Naive B cell (primary cell): ENCODE measurements around the gene HIKESHI. TPM values are rescaled to one million over a fixed set of nuclear protein-coding genes. Genes with fewer than 3 reads are reported as not detected.
A peak's percentile ranks its signal among the peaks of the same experiment; 100 is the strongest.
"Not testable (repeated sequence)": the region's sequence is repeated elsewhere in the genome, so short reads cannot be mapped to it uniquely, and the experiment has no call there.

Source experiments
- ATAC-seq, 2 donors: fragments of 150-1000 bp; cut with Tn5 transposase; 2 replicates each; pipeline ENCODE4 v1.10.0; 2021; ENCODE audit warnings: low read depth in 2 of 2, mild to moderate bottlenecking in 2 of 2, moderate library complexity in 2 of 2
- DNase-seq: peaks from one replicate; pipeline ENCODE4 v3.0.0; 2022
- H3K27ac Mint-ChIP-seq, 6 donors: one replicate each; pipeline ENCODE4 v1.8.0; 2020 to 2022; ENCODE audit warnings: mild to moderate bottlenecking in 6 of 6, mixed read lengths in 6 of 6, moderate library complexity in 5 of 6, inconsistent platforms in 2 of 6
- H3K27me3 Mint-ChIP-seq, 3 donors: one replicate each; pipeline ENCODE4 v1.8.0; 2021 to 2022; ENCODE audit warnings: mixed read lengths in 3 of 3, mild to moderate bottlenecking in 1 of 3
- H3K36me3 Mint-ChIP-seq, 2 donors: one replicate each; pipeline ENCODE4 v1.8.0; 2020 to 2022; ENCODE audit warnings: mixed read lengths in 2 of 2, inconsistent platforms in 1 of 2, mild to moderate bottlenecking in 1 of 2
- H3K4me1 Mint-ChIP-seq, 3 donors: one replicate each; pipeline ENCODE4 v1.8.0; 2020 to 2022; ENCODE audit warnings: mixed read lengths in 3 of 3, inconsistent platforms in 1 of 3, mild to moderate bottlenecking in 1 of 3, moderate library complexity in 1 of 3
- H3K4me3 Mint-ChIP-seq, 8 donors: one replicate each; pipeline ENCODE4 v1.8.0; 2020 to 2022; ENCODE audit warnings: mild to moderate bottlenecking in 8 of 8, mixed read lengths in 8 of 8, moderate library complexity in 8 of 8, inconsistent platforms in 2 of 8
- H3K9me3 Mint-ChIP-seq, 7 donors: one replicate each; pipeline ENCODE4 v1.8.0; 2020 to 2022; ENCODE audit warnings: mixed read lengths in 7 of 7, mild to moderate bottlenecking in 5 of 7, inconsistent platforms in 2 of 7, moderate library complexity in 1 of 7
- polyA plus RNA-seq, 6 donors: library from polyadenylated mRNA; unstranded; fragments of 300-500 nt; fragmentation: Illumina TruSeq; gene quantifications; one replicate each; pipeline ENCODE4 v1.2.3, GENCODE V29; 2021; ENCODE audit warnings: low read depth in 6 of 6

Gene HIKESHI
- polyA plus RNA-seq, 6 donors from 2014 or later, result 62.8 to 105 (median 76.9) TPM

DNA sequence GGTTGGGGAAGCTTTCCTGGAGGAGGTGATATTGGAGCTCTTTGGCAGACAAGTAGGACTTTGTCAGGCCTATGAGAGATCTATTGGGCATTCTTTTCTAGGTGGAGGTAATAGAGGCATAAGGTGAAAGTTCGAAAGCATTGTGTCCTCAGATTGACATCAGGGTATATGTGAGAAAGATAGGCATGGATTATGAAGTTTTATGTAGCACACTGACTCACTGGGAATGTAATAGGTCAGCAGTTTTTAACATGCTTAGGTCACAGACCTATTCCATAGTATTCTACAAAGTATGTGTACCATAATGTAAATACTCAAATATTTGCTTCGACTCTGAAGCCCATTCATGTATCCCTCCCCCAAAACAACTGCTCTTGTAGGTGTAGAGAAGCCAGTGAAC lies 11.8 kb downstream of the HIKESHI start:
- DNase-seq (no peak), ATAC-seq (no peak)
- Mint-ChIP-seq H3K4me1 (peaks cover 12 to 18% (median 14%) of the 10 kb centered on the region in 3 donors), H3K4me3 (no peak overlapping the region), H3K27me3 (no peaks in the 10 kb centered on the region), H3K9me3 (no peaks in the 10 kb centered on the region), H3K27ac (no peak overlapping the region), H3K36me3 (peaks cover 17 to 24% of the 10 kb centered on the region in 2 donors)

DNA sequence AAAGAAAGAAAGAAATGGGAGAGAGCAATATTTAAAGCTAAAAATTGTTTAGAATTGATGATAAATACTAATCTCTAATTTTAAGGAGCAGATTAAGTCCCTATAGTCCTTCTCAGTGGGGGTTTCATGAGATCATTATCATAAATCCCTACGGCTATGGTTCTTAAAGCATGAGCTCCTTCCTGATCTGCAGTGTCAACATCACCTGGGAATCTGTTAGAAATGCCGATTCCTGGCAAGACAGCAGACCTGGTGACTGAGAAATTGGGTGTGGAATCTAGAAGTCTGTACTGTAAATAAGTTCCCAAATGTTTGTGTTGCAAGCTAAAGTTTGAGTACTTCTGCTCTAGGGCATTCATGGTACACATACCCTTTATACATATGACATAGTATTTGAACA lies 12.6 kb downstream of the HIKESHI start:
- H3K4me1 Mint-ChIP-seq, result peaks cover 12 to 14% (median 14%) of the 10 kb centered on the region in 3 donors
- no peak overlapping the region for H3K4me3 Mint-ChIP-seq
- ATAC-seq (no peak), DNase-seq (no peak)
- no peak overlapping the region for H3K27ac Mint-ChIP-seq
- peaks cover 19 to 24% of the 10 kb centered on the region in 2 donors for H3K36me3 Mint-ChIP-seq
- no peaks in the 10 kb centered on the region for H3K27me3 Mint-ChIP-seq
- no peaks in the 10 kb centered on the region for H3K9me3 Mint-ChIP-seq

DNA sequence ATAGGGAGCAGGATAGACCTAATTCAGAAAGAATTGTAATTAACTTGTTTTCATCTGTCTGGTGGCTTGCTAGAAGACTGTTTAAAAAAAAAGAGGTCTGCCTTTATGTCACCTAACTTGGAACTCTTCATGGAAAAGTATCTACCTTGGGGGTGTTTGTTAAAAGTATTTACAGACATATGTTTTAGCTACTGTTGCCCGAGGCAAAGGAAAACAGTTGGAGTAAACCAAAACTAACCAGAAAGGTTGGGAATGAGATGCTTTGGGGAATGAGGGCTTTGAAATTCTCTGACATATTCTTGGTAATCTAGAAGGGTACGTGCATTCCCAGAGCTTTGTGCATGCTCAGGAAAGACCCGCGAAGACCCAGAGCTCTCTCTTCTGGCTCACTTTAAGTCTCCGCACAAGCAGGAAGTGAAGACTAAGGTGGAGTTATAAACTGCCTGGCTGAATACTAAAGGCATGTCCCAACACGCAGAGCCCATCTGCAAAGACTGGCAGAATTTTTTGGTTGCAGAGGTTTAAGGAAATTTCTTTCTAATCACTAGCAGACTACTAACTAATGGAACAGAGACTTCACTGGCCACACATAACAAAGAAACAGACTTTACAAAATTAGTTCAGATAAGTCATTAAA lies 33.2 kb downstream of the HIKESHI start:
- H3K9me3 Mint-ChIP-seq, result peaks cover 0 to 2% (median 0%) of the 10 kb centered on the region in 7 donors
- peak overlapping the region in 1 of 6 donors; percentile 65 for H3K27ac Mint-ChIP-seq
- peaks cover 10 to 34% of the 10 kb centered on the region in 2 donors for H3K36me3 Mint-ChIP-seq
- ATAC-seq, result no peak
- H3K27me3 Mint-ChIP-seq, result no peaks in the 10 kb centered on the region
- no peaks in the 10 kb centered on the region for H3K4me1 Mint-ChIP-seq
- DNase-seq, result no peak
- peak overlapping the region in 1 of 8 donors; percentile 12 for H3K4me3 Mint-ChIP-seq

DNA sequence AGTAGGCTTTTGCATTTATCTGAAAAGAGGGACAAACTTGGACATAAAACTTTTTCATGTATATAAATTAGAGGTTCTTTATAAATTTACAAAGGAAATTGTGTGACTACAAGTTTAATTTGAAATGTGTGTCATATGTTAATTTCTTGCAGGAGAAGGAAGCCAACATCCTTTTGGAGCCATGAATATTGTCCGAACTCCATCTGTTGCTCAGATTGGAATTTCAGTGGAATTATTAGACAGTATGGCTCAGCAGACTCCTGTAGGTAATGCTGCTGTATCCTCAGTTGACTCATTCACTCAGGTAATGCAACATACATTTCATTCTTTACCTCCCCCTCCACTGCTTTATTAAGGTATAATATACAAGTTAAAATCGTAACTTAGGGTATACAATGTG lies 35.2 kb downstream of the HIKESHI start:
- Mint-ChIP-seq H3K4me3 (no peak overlapping the region), H3K27me3 (no peaks in the 10 kb centered on the region), H3K27ac (no peak overlapping the region), H3K9me3 (peaks cover 0 to 2% (median 0%) of the 10 kb centered on the region in 7 donors), H3K36me3 (peaks cover 10 to 34% of the 10 kb centered on the region in 2 donors), H3K4me1 (peaks cover 0 to under 1% (median under 1%) of the 10 kb centered on the region in 3 donors)
- DNase-seq (no peak), ATAC-seq (no peak)

DNA sequence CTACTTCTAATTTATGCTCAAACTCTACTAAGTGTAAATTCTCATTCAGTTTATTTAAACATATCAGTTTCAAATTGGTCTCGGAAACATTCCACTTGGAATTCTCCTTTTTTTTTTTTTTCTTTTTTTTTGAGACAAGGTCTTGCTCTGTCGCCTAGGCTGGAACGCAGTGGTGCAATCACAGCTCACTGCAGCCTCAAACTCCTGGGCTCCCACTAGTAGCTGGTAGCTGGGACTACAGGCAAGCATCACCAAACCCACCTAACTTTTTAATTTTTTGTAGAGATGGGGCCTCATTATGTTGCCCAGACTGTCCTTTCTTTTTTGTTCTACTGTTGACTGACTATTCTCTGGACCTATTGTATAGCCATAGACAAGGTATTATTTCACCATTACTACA lies 39.3 kb downstream of the HIKESHI start:
- DNase-seq (no peak), ATAC-seq (no peak)
- Mint-ChIP-seq H3K9me3 (peaks cover 0 to 2% (median 0%) of the 10 kb centered on the region in 7 donors), H3K27me3 (no peaks in the 10 kb centered on the region), H3K36me3 (peaks cover 10 to 14% of the 10 kb centered on the region in 2 donors), H3K4me3 (no peak overlapping the region), H3K27ac (peak overlapping the region in 1 of 6 donors; percentile 47), H3K4me1 (peaks cover 3 to 4% (median 3%) of the 10 kb centered on the region in 3 donors)

DNA sequence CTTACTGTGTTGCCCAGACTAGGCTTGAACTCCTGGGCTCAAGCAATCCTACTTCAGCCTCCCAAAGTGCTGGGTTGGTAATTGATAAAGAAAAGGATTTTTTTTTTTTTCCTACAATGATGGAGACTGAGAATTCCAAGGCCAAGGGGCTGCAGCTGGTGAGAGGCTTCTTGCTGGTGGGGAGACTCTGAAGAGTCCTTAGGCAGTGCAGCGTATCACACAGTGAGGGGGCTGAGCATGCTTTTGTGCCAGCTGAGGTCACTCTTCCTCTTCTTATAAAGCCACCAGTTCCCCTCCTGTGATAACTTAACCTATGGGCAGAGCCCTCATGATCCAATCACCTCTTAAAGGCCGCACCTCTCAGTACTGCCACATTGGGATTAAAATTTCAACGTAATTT lies 44.5 kb downstream of the HIKESHI start:
- H3K9me3 Mint-ChIP-seq, result no peaks in the 10 kb centered on the region
- ATAC-seq (no peak), DNase-seq (no peak)
- H3K4me1 Mint-ChIP-seq, result peaks cover 3 to 4% (median 3%) of the 10 kb centered on the region in 3 donors
- H3K36me3 Mint-ChIP-seq, result peaks cover 0 to 5% of the 10 kb centered on the region in 2 donors
- H3K27ac Mint-ChIP-seq, result no peak overlapping the region
- H3K4me3 Mint-ChIP-seq, result no peak overlapping the region
- H3K27me3 Mint-ChIP-seq, result no peaks in the 10 kb centered on the region

DNA sequence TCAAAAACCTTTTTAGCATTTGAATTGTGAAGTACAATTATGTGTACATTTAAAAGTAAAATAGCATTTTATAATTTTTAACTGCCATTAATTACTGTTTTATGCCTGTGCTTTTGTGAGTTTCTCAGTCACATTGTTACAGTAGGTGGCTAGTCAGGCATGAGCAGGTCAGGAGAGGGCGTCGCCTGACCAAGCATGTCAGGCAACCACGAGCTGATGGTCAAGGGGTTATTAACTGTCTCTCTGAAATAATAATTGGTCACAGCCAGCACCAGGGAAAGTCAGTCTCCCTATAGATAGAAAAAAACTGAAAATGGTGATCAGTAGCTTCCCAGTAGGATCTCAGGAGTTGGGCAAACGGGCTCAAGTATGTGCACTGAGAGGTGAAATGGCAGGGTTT lies 53.2 kb downstream of the HIKESHI start:
- DNase-seq (no peak), ATAC-seq (no peak)
- Mint-ChIP-seq H3K27me3 (no peaks in the 10 kb centered on the region), H3K9me3 (no peaks in the 10 kb centered on the region), H3K4me1 (no peaks in the 10 kb centered on the region), H3K27ac (peak overlapping the region in 1 of 6 donors; percentile 42), H3K36me3 (no peaks in the 10 kb centered on the region), H3K4me3 (no peak overlapping the region)

DNA sequence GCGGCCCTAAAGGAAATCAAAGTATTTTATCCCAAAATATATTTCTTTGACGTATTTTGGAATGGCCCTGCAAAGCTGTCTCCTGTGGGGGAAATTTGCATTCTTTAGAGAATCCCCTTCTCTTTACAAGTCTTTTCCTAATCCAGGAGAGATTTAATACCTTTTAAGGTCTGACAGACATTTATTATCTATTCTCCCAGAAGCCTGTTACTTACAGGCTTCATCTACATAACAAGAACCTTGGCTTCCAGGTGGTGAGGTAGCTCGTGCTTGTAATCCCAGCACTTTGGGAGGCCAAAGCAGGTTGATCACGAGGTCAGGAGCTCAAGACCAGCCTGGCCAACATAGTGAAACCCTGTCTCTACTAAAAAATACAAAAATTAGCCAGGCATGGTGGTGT lies 55.4 kb downstream of the HIKESHI start:
- H3K9me3 Mint-ChIP-seq, H3K4me1 Mint-ChIP-seq, H3K36me3 Mint-ChIP-seq, H3K4me3 Mint-ChIP-seq, DNase-seq, ATAC-seq, H3K27ac Mint-ChIP-seq, H3K27me3 Mint-ChIP-seq: not testable (repeated sequence)

DNA sequence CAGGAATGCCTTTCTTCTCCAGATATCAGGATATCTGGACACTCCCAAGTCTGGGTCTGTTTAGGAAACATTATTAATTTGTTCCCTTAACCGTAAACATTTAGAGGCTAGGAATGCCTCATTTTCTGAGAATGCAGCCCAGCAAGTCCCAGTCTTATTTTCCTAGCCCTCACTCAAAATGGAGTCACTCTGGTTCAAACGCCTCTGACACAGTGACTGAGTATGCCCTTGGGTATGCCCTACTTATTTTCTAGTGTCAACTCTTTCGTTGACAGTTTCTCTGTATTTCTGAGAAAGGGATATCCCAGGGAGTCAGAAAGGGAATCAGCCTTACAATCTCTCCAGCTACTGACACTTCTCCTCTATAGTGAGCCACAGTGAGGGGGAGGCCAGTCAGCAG lies 56.7 kb downstream of the HIKESHI start:
- Mint-ChIP-seq H3K27me3 (no peaks in the 10 kb centered on the region), H3K4me1 (no peaks in the 10 kb centered on the region)

DNA sequence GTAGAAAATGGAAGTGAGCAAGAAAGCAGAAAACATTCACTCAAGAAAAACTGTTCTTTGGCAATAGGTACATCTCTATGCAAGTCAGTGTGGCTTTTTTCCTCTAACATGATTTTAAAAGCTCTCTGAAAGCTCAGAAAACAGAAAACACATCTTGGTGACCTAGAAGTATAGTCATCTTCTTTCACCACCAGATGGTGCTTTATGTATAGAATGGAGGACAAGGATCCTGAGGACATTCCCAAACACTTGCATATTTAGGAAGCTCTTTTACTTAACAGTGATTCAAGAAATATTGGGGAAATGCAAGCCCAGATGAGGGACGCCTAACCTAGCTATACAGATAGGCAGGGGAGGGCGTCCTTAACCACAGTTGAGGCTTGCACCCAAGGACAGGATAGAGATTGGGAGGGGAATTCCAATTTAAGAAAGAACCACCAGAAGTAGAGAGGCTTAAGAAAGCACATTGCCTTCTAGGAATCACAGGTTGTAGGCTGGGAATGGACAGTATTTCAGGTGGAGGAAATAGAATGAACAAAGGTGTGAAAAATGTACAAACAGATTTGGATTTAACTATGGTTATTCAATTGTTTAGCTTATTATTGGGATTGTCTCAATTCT lies 58.8 kb downstream of the HIKESHI start:
- Mint-ChIP-seq H3K36me3 (peaks cover 0 to 3% of the 10 kb centered on the region in 2 donors), H3K9me3 (peaks cover 0 to 14% (median 5%) of the 10 kb centered on the region in 7 donors), H3K27me3 (no peaks in the 10 kb centered on the region), H3K4me3 (peak overlapping the region in 1 of 8 donors; percentile 36), H3K27ac (peak overlapping the region in 1 of 6 donors; percentile 76), H3K4me1 (no peaks in the 10 kb centered on the region)
- ATAC-seq (no peak), DNase-seq (no peak)

More for the DNA sequence above, 56.7 kb downstream of the HIKESHI start:
- DNase-seq, result no peak
- no peak for ATAC-seq
- Mint-ChIP-seq H3K27ac (no peak overlapping the region), H3K9me3 (peaks cover 0 to 8% (median 3%) of the 10 kb centered on the region in 7 donors), H3K36me3 (peaks cover 0 to 2% of the 10 kb centered on the region in 2 donors), H3K4me3 (no peak overlapping the region)

DNA sequence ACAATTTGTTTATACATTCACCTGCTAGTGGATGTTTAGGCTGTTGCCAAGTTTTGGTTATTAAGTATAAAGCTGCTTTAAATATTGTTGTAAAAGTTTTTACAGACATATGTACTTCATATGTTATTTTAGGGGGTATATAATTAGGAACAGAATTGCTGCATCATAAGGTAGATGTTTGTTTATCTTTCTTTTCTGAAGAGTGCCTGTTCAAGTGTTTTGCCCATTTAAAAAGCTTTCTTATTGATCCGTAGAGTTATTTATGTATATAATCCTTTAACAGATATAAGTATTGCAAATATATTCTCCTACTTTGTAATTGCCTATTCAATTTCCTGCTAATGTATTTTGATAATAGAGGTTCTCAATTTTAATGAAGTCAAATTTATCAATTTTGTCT lies 61.4 kb downstream of the HIKESHI start:
- DNase-seq, result no peak
- H3K9me3 Mint-ChIP-seq, result peaks cover 0 to 14% (median 5%) of the 10 kb centered on the region in 7 donors
- no peaks in the 10 kb centered on the region for H3K4me1 Mint-ChIP-seq
- H3K36me3 Mint-ChIP-seq, result peaks cover 0 to 3% of the 10 kb centered on the region in 2 donors
- H3K27me3 Mint-ChIP-seq, result no peaks in the 10 kb centered on the region
- no peak overlapping the region for H3K27ac Mint-ChIP-seq
- H3K4me3 Mint-ChIP-seq, result no peak overlapping the region
- no peak for ATAC-seq

DNA sequence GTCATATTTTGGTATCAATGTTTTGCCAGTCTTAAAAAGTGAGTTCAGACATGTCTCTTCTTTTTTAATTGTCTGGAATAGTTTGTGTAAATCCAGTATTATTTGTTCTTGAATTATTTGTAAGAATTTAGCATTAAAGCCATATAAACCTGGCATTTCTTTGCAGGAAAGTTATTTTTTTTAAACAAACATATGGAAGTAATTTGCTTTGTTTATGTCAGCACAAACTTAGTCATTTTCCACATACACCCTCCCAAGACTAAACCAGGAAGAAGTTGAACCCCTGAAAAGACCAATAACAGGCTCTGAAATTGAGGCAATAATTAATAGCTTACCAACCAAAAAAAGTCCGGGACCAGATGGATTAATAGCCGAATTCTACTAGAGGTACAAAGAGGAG lies 63.5 kb downstream of the HIKESHI start:
- Mint-ChIP-seq H3K9me3 (peaks cover 0 to 14% (median 5%) of the 10 kb centered on the region in 7 donors), H3K4me3 (no peak overlapping the region), H3K36me3 (peaks cover 0 to 3% of the 10 kb centered on the region in 2 donors), H3K4me1 (no peaks in the 10 kb centered on the region), H3K27ac (no peak overlapping the region), H3K27me3 (no peaks in the 10 kb centered on the region)
- DNase-seq, result no peak
- ATAC-seq, result no peak

DNA sequence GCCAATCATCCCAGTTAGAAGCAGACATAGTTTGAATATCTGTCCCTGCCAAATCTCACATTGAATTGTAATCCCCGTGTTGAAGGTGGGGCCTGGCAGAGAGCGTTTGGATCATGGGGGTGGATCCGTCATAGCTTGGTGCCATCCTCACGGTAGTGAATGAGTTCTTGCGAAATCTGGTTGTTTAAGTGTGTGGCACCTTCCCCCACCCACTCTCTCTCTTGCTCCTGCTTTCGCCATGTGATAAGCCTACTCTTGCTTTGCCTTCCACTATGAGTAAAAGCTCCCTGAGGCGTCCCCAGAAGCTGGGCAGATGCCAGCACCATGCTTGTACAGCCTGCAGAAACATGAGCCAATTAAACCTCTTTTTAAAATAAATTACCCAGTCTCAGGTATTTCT lies 67.6 kb downstream of the HIKESHI start:
- H3K36me3 Mint-ChIP-seq, result no peaks in the 10 kb centered on the region
- H3K4me1 Mint-ChIP-seq, result no peaks in the 10 kb centered on the region
- no peak overlapping the region for H3K27ac Mint-ChIP-seq
- no peak overlapping the region for H3K4me3 Mint-ChIP-seq
- DNase-seq (no peak), ATAC-seq (no peak)
- peaks cover 2 to 8% (median 5%) of the 10 kb centered on the region in 3 donors for H3K27me3 Mint-ChIP-seq
- peaks cover 0 to 4% (median 0%) of the 10 kb centered on the region in 7 donors for H3K9me3 Mint-ChIP-seq

DNA sequence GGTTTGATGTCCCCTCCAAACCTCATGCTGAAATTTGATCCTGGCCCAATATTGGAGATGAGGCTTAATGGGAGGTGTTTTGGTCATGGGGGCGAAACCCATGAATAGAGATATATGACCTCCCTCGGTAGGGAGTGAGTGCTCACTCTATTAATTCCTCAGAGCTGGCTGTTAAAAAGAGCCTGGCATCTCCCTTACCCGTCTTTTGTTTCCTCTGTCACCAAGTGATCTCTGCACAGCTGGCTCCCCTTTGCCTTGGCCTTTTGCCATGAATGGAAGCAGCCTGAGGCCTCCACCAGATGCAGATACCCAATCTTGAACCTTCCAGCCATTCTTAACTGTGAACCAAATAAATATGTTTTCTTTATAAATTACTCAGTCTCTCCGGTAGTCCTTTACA lies 68.1 kb downstream of the HIKESHI start:
- no peaks in the 10 kb centered on the region for H3K4me1 Mint-ChIP-seq
- H3K27me3 Mint-ChIP-seq, result peaks cover 5 to 8% (median 7%) of the 10 kb centered on the region in 3 donors
- no peak overlapping the region for H3K4me3 Mint-ChIP-seq
- ATAC-seq, result no peak
- H3K27ac Mint-ChIP-seq, result no peak overlapping the region
- peaks cover 0 to 4% (median 0%) of the 10 kb centered on the region in 7 donors for H3K9me3 Mint-ChIP-seq
- DNase-seq, result no peak
- no peaks in the 10 kb centered on the region for H3K36me3 Mint-ChIP-seq
